ENCODE data around the gene BAHCC1. TPM values are rescaled to one million over a fixed set of nuclear protein-coding genes. Genes with fewer than 3 reads are reported as not detected.

BAHCC1 gene
- total RNA-seq, 2 donors from 2014 or later: 12.5 to 26.3 TPM

DNA sequence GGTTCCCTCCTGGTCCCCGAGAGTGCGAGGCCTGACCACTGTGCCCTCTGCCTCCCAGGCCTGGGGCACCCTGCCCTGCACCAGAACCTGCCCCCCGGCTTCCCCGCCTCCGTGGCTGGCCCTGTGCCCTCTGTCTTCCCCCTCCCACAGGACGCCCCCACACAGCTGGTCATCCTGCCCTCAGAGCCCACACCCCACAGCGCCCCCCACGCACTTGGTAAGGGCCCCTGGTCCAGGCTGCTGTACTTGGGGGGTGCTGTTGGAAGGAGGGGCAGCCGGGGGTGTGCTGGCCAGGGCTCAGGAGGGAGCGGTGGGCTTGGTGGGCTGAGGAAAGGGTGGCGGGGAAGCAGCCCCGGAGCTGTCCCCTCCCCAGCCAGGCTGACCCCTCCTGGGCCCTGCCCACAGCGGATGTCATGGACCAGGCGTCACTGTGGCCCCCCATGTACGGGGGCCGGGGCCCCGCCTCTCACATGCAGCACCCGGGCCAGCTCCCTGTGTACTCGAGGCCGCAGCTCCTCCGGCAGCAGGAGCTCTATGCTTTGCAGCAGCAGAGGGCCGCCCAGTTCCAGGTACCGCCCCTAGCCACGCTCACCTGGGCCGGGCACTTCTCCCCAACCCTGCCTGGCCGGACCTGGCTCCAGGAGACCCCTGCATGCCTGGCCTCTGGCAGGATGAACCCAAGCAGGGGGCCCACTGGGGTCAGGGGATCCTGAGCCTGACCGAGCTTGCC, 49.5 kb downstream of the BAHCC1 start:
- no peaks in the 10 kb centered on the region for H3K27me3 ChIP-seq
- DNase-seq: no peak
- H3K36me3 ChIP-seq: peaks cover 4% of the 10 kb centered on the region
- H3K9me3 ChIP-seq: no peaks in the 10 kb centered on the region
- H3K4me3 ChIP-seq: no peak overlapping the region
- no peak overlapping the region for H3K27ac ChIP-seq
- H3K4me1 ChIP-seq: peaks cover 5% of the 10 kb centered on the region
- no peak overlapping the region for H3K9ac ChIP-seq (ENCODE audit: low read depth in 2 of 2, low read length in 2 of 2)
- intact Hi-C loops (cut with DNase I): no loop called here
- TF ChIP-seq, protein P1, sequence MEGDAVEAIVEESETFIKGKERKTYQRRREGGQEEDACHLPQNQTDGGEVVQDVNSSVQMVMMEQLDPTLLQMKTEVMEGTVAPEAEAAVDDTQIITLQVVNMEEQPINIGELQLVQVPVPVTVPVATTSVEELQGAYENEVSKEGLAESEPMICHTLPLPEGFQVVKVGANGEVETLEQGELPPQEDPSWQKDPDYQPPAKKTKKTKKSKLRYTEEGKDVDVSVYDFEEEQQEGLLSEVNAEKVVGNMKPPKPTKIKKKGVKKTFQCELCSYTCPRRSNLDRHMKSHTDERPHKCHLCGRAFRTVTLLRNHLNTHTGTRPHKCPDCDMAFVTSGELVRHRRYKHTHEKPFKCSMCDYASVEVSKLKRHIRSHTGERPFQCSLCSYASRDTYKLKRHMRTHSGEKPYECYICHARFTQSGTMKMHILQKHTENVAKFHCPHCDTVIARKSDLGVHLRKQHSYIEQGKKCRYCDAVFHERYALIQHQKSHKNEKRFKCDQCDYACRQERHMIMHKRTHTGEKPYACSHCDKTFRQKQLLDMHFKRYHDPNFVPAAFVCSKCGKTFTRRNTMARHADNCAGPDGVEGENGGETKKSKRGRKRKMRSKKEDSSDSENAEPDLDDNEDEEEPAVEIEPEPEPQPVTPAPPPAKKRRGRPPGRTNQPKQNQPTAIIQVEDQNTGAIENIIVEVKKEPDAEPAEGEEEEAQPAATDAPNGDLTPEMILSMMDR (IDR thresholded peaks at IDR 0.05): no peak

DNA sequence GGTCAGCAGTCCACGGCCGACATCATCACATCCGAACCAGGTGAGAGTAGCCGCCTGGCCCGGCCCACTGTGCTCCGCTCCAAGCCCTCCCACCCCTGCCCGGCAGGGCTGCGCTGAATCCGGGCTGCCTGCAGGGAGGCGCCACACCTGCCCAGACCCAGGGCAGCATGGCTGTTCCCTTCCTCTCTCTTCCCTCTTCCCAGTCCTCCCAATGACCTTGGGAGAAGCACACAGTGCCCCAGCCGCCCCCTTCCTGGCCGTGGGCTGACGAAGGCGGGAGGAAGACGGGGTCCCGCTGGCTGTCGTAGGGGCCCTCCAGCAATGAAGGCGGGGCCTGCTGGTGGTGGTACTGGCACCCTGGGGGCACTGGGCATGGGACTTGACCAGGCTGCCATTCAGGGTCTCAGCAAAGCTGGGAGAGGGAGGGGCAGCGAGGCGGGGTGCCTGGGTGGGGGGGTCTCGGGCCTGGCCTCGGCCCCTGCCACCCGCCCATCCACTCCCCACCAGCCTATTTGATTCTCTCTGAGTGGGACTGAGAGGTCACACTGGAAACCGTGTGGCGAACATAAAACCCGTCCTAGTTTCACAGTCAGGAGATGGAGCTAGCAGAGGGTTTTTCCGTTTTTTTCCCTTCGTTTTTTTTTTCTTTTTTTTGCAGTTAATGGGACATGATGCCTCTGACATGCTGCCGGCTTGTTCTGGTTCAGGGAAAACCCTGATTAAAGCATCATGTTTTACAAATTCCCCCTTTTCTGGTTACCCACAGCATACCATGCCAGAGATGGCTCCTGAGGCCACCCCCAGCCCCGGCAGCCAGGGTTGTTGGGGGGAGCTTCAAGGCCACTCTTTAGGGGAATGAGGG, 50.6 kb downstream of the BAHCC1 start:
- no peak for DNase-seq
- H3K36me3 ChIP-seq: peaks cover 4% of the 10 kb centered on the region
- H3K9ac ChIP-seq (ENCODE audit: low read depth in 2 of 2, low read length in 2 of 2): no peak overlapping the region
- H3K27ac ChIP-seq: no peak overlapping the region
- intact Hi-C loops (cut with DNase I): no loop called here
- H3K9me3 ChIP-seq: no peaks in the 10 kb centered on the region
- TF ChIP-seq, protein P1 (IDR thresholded peaks at IDR 0.05): no peak
- H3K4me3 ChIP-seq: no peak overlapping the region
- peaks cover 5% of the 10 kb centered on the region for H3K4me1 ChIP-seq
- no peaks in the 10 kb centered on the region for H3K27me3 ChIP-seq

DNA sequence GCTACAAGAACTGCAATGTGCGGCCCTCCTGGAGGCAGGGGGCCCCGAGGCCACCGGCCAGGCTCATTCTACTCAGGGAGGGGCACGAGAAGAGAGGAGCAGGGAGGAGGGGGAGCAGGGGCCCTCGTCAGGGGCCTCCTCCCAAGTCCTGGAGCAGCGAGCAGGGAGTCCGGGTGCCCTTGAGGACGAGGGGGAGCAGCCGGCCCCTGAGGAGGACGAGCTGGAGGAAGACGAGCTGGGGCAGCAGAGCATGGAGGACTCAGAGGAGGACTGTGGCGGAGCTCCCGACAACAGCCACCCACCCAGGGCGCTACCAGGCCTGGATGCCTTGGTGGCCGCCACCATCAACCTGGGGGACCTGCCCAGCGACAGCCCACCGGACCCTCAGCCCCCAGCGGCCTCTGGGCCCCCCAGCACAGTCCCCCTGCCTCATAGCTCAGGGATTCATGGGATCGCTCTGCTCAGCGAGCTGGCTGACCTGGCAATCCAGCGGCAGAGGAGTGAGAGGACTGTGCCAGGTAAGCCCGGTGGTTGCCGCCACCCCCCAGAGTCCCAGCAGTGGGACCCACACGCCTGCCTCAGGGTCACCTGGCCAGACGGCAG, 52.2 kb downstream of the BAHCC1 start:
- H3K27me3 ChIP-seq: no peaks in the 10 kb centered on the region
- DNase-seq: no peak
- no peak overlapping the region for H3K4me3 ChIP-seq
- TF ChIP-seq, protein P1 (IDR thresholded peaks at IDR 0.05): no peak
- H3K9me3 ChIP-seq: no peaks in the 10 kb centered on the region
- no peak overlapping the region for H3K9ac ChIP-seq (ENCODE audit: low read depth in 2 of 2, low read length in 2 of 2)
- no peak overlapping the region for H3K27ac ChIP-seq
- H3K36me3 ChIP-seq: peaks cover 4% of the 10 kb centered on the region
- no peaks in the 10 kb centered on the region for H3K4me1 ChIP-seq
- intact Hi-C loops (cut with DNase I): no loop called here

DNA sequence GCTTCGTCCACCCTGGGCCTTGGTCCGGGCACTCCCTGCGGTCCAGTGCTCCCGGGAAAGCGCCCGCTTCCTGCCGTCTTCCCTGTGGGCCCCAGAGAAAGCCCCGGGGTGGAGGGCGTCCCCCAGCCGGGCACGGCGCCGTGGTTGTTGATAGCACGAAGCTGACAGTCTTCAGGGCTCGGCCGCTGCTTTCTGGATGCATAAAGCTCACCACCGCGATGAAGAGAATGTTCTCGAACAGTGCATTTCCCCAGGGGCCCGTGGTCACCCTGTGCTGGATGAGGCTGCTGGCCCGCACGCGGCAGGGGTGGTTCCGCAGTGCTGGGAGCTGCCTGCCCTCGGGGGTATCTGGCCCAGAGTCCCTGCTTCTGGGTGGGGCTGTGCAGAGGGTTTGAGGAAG, 53.2 kb downstream of the BAHCC1 start:
- TF ChIP-seq, protein P1 (IDR thresholded peaks at IDR 0.05): no peak
- Histone ChIP-seq H3K9ac (ENCODE audit: low read depth in 2 of 2, low read length in 2 of 2) (no peak overlapping the region), H3K4me1 (no peaks in the 10 kb centered on the region), H3K4me3 (no peak overlapping the region), H3K36me3 (peaks cover 4% of the 10 kb centered on the region), H3K27ac (no peak overlapping the region), H3K9me3 (no peaks in the 10 kb centered on the region), H3K27me3 (no peaks in the 10 kb centered on the region)
- no peak for DNase-seq
- intact Hi-C loops (cut with DNase I): no loop called here

DNA sequence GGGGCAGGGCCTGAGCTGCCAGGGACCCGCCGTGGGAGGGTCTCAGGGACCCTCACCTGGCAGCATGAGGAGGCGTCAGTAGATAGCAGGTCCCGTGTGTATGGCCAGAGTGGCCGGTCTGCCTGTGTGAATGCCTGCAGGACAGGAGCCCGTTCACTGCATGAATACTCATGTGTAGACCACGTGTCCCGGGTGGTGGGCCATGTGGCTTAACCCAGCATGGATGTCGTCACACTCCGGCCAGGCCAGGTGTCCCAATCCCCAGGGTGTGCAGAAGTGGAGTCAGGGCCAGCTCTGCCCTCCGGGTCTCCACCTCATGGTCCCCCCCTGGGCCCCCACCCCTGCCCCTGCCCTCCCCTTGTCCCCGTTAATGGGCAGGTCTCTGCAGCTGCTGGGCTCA, 53.7 kb downstream of the BAHCC1 start:
- H3K9me3 ChIP-seq: no peaks in the 10 kb centered on the region
- peaks cover 4% of the 10 kb centered on the region for H3K36me3 ChIP-seq
- intact Hi-C loops (cut with DNase I): no loop called here
- H3K27me3 ChIP-seq: no peaks in the 10 kb centered on the region
- TF ChIP-seq, protein P1 (IDR thresholded peaks at IDR 0.05): no peak
- no peak for DNase-seq
- H3K4me3 ChIP-seq: no peak overlapping the region
- no peak overlapping the region for H3K9ac ChIP-seq (ENCODE audit: low read depth in 2 of 2, low read length in 2 of 2)
- H3K4me1 ChIP-seq: no peaks in the 10 kb centered on the region
- no peak overlapping the region for H3K27ac ChIP-seq

Data from colonic mucosa (tissue), 4 donors.